CD4-positive, alpha-beta T cell treated with Interleukin-17A for 1 hour (primary cell): ENCODE data around the gene ASTN2.

ENCODE experiments used
- DNase-seq: peaks from one replicate; pipeline ENCODE4 v3.0.0-alpha.2; 2020

Gene ASTN2

DNA sequence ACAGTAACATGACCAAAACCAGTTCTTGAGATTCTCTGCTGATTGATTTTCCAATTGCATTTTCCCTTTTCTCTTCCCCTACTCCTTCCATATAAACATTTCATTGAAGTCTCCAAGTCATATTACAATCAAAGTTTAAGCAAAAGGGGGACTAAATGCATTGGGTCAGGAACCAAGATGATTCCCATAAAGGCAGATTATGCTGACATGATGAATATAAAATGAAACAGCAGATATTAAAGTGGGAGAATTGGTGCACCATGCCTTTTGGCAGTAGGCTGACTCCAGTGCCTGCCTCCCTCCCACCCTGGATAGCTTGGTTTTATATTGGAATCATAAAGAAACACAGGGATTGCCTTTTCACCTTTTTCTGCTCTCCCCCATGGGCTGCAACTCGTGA lies 118.4 kb downstream of the ASTN2 start:
- DNase-seq = no peak

GRCh38 chr9:117293206-117294114 lies 121.4 kb downstream of the ASTN2 start:
- DNase-seq = no peak

DNA sequence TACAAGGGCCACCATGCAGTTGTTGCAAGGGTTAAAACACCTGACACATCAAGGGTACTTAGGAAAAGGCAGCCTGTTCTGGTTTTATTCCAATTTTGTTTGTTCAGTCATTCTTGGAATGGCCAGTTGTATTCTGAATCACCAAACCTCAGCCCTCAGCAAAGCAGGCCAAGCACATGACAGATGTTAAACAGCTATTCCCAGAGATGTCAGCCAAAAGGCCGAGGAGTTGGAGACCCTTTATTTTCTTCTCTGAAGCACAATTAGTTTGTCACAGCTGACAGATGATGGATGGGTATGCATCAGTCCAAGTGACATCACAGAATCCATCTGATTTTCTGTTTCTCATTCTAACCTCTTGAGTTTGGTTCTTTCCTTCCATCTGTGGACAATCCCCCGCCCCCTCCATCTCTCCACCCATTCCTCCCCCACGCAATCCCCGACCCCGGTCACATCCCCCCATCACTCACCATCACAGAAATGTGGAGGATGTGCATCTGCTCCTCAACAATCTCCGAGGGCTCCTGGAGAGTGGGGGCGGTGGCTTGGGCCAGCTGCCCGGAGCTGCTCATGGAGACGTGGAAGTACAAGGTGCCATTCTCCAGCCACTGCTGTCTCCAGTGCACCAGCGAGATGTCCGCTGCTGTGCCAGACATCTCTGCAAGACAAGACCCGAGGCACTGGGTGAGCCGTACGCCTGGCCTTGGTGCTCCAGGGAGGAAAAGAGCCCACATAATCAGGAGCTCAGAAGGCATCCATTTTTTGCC lies 123.8 kb downstream of the ASTN2 start:
- no peak for DNase-seq

DNA sequence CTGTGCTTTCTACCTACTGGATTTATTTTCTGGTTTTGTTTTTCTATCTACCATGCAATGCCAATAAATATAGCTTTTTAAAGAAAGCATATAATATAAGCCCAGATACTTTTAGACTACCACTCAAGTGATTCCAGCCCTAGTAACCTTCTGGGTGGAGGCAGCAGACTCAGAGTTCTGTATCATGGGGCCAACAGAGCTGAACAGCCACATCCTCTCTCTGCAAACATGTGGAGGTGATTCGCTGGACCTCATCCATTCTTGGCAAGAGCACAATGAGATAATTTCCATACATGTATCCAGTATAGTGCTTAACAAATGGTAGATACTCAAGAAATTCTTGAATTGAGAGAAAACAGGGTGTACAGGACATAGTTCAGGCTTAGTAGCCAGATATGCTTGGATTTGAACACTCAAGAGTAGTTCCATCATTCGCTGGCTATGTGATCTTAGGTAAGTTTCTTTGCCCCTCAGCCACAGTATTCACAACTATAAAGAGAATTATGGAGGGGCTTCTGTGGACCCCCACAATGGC lies 124.5 kb downstream of the ASTN2 start:
- no peak for DNase-seq

- DNase-seq = no peak
Measured at GRCh38 chr9:117286245-117286644, 128.6 kb downstream of the ASTN2 start.

GRCh38 chr9:117284414-117284813 lies 130.4 kb downstream of the ASTN2 start:
- DNase-seq = no peak

DNA sequence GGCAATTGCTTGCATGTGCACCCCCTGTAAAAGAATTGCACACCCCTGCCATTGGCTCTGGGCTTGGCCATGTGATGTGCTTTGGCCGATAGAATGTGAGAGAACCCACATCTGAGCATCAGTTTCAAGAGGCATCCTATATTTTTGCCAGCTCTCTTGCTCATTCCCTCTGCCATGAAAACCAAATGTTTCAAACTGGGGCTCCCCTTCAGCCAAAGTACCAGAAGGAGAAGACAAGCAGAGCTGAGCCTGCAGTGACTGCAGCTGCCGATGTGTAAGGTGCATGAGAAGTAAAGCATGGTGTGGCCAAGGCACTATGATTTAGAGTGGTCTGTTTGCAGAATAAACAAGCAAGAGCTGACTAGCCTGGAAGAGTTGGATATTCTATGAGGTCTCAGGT lies 132.3 kb downstream of the ASTN2 start:
- no peak for DNase-seq

DNA sequence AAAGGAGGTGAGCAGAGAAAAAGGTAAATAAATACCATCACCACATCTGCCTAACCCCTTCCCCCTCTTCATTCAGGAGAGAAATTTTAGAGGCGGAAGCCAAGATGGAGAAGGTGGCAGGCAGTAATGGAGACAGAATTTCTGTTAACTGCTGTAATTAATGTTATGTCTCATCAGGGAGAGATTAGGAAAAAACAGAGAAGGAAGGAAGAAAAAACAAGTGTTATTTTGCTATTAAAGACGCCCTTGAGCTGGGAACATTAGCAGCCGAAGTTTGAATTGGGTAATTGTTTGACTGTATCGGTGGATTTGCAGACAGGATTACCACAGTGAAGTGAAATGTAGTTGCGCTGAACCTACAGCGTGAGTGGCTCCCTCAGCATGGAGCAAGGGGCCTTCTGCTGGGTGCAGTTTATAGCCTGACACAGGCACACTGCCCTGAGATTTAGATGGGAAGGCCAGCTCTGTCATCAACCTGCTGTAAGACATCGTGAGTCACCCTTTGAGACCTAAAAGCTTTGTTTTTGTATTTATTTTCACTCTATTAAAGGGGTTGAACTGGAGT lies 136.3 kb downstream of the ASTN2 start:
- no peak for DNase-seq

GRCh38 chr9:117278020-117278419 lies 136.8 kb downstream of the ASTN2 start:
- no peak for DNase-seq

GRCh38 chr9:117276444-117276843 lies 138.4 kb downstream of the ASTN2 start:
- DNase-seq = no peak

DNA sequence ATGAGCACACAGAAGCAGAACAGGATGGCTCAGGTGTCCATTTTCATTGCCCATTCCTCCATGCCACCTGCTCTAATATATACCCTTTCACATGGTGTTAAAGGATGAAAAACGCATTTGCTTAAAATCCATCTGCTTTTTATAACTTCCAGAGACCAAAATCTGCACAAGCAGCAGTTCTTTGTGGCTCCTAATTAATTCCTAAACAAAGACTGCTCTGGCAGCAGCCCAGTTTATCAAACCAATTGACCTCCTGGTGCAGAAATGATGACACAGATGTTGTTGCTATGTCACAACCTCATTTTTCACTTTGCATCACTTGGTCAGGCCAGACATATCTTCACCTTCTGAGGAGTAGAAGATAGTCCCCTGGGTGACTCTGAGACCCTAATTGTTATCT lies 141.2 kb downstream of the ASTN2 start:
- DNase-seq = no peak

DNA sequence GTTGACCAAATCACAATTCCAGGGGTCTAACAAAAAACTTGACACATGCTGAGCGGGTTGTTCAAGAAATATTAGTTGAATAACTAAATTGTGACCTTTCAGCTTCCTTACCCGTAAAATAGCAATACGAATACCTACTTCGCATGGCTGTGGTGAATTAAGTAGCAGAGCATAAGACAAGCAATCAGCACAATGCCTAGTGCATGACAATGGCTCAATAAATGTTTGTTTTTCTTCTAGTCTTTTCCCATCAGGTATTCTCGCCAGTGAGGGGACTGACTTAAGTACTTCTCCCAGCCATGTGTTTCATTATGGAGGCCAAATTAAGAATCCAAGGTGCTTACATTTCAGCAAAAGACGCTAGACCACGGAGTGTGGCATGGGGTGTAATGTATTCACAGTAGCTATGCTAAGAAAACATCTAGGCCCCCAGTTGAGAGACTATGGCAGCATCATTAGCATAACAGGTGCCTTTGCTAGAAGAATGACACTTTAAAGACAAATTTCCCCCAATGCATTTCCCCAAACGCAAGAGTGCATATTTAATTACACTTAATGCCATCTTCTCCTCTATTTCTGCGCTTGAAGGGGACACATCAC lies 145.9 kb downstream of the ASTN2 start:
- no peak for DNase-seq

- DNase-seq = no peak
Measured at GRCh38 chr9:117266855-117267497, 147.9 kb downstream of the ASTN2 start.

DNA sequence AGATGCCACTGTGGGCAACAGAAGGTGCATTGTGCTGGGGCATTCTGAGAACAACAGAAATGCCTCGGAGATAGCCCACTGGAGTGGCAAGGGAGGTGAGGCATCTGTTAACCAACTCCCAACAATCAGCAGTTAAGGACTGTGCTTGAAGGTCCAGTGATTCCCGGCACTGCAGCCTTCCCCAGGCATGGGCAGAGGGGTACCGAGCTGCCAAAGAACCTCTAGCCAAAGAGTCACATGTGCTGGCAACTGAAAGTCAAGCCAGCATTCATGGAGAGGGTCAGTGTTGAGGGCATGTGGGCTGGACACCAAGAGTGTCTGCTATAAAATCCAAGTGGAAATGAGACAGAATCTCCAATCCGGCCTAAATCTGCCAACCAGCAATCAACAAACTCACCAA lies 149.6 kb downstream of the ASTN2 start:
- no peak for DNase-seq

GRCh38 chr9:117258184-117258866 lies 156.5 kb downstream of the ASTN2 start:
- DNase-seq = no peak

DNA sequence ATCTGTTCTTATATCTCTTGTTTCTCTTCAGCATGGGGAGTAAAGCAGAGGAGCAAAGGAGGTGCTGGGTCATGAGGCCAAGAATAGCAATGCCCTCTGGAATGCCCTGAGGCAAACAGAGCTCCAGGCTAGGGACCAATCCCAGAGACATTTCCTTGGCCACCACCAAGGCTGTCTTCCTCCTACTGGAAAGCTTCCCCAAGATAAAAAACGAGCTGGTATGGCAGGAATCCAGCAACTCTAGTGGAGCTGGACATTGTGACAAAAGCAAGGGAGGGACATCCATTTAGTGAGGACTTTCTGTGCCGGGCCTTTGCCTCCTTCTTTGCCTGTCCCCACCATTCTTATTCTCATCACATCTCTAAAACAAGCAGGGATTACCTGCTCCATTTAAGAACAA lies 161.6 kb downstream of the ASTN2 start:
- no peak for DNase-seq

GRCh38 chr9:117250610-117251215 lies 164.1 kb downstream of the ASTN2 start:
- no peak for DNase-seq

GRCh38 chr9:117249799-117250198 lies 165.1 kb downstream of the ASTN2 start:
- DNase-seq = no peak

GRCh38 chr9:117247266-117247665 lies 167.6 kb downstream of the ASTN2 start:
- DNase-seq = no peak

GRCh38 chr9:117245175-117245829 lies 169.6 kb downstream of the ASTN2 start:
- no peak for DNase-seq

GRCh38 chr9:117242082-117242481 lies 172.8 kb downstream of the ASTN2 start:
- DNase-seq = no peak
